D721Med (cell line): Measurements from ENCODE around the gene SPINK8.
"Not testable (repeated sequence)": the region's sequence is repeated elsewhere in the genome, so short reads cannot be mapped to it uniquely, and the experiment has no call there.

Source experiments
- DNase-seq: peaks from one replicate; pipeline ENCODE4 v3.0.0; 2011; ENCODE audit warnings: low spot score; ENCODE audit not compliant: insufficient read length
- FAIRE-seq: peaks from 2 replicates; lab custom pipeline; 2011; peaks lifted over from hg19 to GRCh38; lab: Jason Lieb, UNC
- TF ChIP-seq, protein P1 (sequence below): IDR thresholded peaks from 2 replicates; pipeline ENCODE4 v1.5.1; 2012; ENCODE audit warnings: mild to moderate bottlenecking, control low read depth; ENCODE audit not compliant: insufficient read depth; ENCODE audit errors: missing control alignments

SPINK8 gene

DNA sequence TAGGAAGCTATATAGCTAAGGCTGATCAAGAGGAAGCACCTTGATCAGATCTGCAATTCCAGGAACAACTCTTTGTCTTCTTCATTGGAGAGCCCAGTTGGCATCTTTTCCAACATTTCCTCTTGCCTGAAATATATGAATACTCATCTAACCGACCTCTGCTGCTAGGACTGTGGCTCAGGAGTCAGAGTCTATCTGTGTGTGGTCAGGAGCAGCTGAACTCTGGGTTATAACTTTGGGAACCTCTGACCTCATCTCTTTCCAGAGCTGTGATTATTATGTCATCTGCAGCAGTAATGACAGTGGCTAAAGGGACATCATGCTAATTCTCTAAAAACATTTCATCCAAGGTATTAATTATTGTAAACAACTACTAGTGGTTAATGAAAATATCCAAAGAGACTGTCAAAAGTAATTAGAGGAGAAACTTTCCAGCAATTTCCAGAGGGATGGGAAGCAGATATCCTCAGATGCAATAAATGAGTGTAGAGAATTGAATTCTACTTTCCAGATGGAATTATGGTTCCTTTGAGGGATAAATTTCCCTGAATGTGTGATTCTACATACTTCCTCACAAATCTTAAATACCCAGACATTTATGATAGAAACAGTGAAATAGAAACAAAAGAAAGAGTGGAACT, 11.5 kb upstream of the SPINK8 start:
- TF ChIP-seq, protein P1, sequence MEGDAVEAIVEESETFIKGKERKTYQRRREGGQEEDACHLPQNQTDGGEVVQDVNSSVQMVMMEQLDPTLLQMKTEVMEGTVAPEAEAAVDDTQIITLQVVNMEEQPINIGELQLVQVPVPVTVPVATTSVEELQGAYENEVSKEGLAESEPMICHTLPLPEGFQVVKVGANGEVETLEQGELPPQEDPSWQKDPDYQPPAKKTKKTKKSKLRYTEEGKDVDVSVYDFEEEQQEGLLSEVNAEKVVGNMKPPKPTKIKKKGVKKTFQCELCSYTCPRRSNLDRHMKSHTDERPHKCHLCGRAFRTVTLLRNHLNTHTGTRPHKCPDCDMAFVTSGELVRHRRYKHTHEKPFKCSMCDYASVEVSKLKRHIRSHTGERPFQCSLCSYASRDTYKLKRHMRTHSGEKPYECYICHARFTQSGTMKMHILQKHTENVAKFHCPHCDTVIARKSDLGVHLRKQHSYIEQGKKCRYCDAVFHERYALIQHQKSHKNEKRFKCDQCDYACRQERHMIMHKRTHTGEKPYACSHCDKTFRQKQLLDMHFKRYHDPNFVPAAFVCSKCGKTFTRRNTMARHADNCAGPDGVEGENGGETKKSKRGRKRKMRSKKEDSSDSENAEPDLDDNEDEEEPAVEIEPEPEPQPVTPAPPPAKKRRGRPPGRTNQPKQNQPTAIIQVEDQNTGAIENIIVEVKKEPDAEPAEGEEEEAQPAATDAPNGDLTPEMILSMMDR, result no peak
- FAIRE-seq (no peak), DNase-seq (no peak)

DNA sequence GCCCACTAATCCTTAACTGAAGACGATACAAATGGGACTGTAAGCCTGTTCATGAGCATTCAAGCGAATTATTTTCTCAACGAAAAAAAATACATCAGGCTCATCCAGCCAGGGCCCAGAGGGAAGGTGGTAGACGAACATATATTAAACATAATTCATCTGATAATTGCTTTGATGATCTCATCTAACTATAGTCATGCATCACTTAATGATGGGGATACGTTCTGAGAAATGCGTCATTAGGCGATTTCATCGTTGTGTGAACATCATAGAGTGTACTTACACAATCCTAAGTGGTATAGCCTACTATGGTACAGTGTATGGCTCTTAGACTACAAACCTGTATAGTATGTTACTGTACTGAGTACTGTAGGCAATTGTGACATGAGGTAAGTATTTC, 10.0 kb upstream of the SPINK8 start:
- FAIRE-seq, result no peak
- TF ChIP-seq, protein P1, result no peak

DNA sequence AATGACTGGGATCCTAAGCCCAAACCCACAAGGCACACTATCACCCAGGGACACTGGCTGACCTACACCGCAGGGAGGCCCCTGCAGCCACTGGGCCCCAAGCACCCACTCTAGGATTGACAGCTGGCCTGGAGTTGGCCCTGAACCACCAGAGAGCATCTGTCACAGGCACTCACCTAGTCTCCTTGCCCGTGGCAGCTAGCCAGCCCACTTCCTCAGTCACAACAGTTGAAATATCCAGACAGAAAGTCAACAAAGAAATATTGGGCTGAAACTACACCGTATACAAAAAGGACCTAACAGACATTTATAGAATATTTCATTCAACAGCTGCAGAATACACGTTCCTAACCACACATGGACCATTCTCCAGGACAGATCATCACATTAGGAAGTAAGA, 5.2 kb upstream of the SPINK8 start:
- DNase-seq (no peak), FAIRE-seq (no peak)
- TF ChIP-seq, protein P1, result no peak

More for the DNA sequence above, 10.0 kb upstream of the SPINK8 start:
- no peak for DNase-seq

DNA sequence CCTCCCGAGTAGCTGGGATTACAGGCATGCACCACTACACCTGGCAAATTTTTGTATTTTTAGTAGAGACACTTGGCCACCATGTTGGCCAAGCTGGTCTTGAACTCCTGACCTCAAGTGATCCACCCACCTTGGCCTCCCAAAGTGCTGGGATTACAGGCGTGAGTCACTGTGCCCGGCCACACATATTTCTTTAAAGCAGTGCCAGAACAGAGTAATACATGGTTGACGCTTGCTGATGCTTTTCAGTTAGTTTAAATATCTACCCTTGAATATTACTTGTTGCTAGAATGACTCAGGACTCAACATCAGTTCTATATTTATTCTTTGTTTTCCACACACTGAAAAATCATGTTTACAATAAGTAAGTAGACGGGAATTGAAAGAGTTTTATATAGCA, 4.1 kb upstream of the SPINK8 start:
- not testable (repeated sequence) for FAIRE-seq

DNA sequence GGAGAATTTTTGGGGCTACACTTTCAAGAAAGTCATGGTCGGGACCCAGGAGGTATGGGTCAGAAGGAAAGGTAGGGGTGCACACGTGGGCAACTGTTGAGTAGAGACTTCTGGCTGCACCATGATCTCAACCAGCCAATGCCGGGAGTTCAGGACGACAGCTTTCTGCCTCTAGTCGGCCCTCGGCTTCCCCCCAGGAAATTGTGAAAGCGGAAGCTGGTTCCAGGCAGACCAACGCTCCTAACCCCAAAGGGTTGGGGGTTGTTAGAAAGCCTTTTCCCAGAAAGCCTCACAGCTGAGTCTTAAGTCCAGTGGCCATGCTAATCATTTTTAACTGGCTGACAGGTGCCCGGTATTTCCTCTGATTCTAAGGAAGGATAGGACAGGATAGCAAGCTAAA, 1.8 kb upstream of the SPINK8 start:
- not testable (repeated sequence) for DNase-seq, FAIRE-seq

More for the DNA sequence above, 4.1 kb upstream of the SPINK8 start:
- not testable (repeated sequence) for DNase-seq

DNA sequence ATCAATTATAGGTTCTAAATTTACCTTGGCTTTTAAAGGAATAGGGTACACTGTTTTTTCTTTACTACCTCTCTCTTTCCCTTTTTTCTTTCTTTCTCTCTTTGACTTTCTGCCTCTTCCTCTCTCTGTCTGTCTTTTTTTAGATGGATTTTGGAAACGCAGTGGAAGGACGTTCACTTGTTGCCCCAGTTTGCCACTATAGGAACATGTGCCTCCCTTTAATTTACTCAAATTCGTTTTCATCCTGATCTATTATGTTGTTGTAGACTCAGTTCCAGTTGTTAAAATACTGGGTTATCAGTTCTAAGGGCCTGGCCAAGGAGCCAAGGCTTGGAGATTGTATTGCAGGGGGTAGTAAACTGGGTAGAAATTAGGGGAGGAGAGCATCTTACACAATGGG, 1.1 kb upstream of the SPINK8 start:
- no peak for FAIRE-seq
- TF ChIP-seq, protein P1, result no peak
- no peak for DNase-seq

DNA sequence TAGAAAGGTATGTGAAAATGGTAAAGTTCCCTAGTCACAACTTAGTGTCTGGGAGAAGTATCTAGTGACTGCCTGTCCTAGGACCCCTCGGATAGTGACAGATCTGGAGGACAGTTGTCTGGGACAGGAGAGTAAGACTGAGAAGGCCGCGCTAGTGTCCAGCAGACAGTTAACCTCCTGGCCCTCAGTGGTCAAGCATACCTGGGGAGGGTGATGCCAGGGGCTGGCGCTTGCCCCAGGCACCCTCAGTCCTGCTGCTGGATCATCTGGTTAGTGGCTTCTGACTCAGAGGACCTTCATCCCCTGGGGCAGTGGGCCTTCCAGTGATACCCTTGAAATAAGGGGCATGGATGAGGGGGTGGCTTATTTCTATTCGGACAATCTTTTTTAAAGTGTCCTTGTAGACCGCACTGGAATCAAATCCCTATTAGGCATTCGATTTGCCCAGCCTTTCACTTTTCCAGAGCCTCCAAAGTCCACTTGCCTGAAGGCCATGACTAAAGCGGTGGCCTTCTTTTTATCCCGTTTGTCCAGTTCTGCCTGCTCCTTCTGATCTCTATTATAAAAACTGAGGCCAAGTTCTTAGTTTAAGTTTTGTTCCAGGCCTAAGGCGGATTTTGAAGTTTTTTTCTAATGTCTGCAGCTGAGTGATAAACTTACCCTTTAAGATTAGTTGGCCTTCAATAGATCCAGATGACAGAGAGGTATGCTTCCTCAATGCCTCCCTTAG, 1.6 kb downstream of the SPINK8 start:
- not testable (repeated sequence) for FAIRE-seq, DNase-seq

DNA sequence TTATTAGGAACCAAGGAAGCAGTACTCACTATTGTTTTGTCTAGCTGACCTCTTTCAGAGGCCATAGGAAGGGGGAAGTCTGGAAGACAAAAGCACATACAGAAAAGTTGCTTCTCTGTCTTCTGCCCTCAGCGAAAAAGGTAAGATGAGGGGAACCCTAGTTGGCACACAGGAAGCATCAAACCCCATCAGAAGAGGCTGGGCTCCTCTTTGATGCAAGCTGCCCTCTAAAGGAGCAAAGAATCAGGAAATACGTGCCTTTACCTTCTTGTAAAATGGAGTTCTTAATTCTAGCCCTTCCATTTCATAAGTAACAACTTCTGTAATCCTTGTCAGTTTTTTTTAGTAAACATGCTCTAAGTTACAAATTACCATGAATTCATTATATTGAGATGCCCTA, 12.5 kb downstream of the SPINK8 start:
- DNase-seq, result no peak
- TF ChIP-seq, protein P1, result no peak
- FAIRE-seq, result no peak
